ENCODE results near the gene NTN1.

The NTN1 gene

GRCh38 chr17:9221147-9221921 is 200.0 kb downstream of the NTN1 start:
- Histone ChIP-seq H3K4me1 (ENCODE audit: control insufficient read depth, insufficient read depth, low read length) (no peaks in the 10 kb centered on the region), H3K36me3 (ENCODE audit: control insufficient read depth in 2 of 2, insufficient read depth in 1 of 2, low read length in 2 of 2) (peaks cover 0 to 16% of the 10 kb centered on the region in 2 experiments; a peak in 1 of 3 replicates), H3K9me3 (ENCODE audit: control insufficient read depth, insufficient read depth, low read depth, low read length) (no peaks in the 10 kb centered on the region; the same call in 1 of the 2 replicates), H3K4me3 (ENCODE audit: low read depth, low read length) (no peak overlapping the region), H3K27ac (ENCODE audit: extremely low read depth, low read depth, low read length) (no peak overlapping the region)
- CTCF ChIA-PET = no interaction called here
- POLR2A ChIA-PET = no interaction called here
- TF ChIP-seq ZNF670 (tag by site-specific recombination; IDR thresholded peaks at IDR 0.05; ENCODE audit: low read depth) (no peak), ZNF433 (tag by site-specific recombination; IDR thresholded peaks at IDR 0.05; ENCODE audit: low read depth) (no peak), SP3 (tag by site-specific recombination; IDR thresholded peaks at IDR 0.05) (no peak), AEBP2 (tag by site-specific recombination; IDR thresholded peaks at IDR 0.05; ENCODE audit: borderline replicate concordance) (no peak), ZNF621 (tag by site-specific recombination; IDR thresholded peaks at IDR 0.05) (no peak), ZNF645 (tag by site-specific recombination; IDR thresholded peaks at IDR 0.05) (no peak), ZNF292 (tag by site-specific recombination; IDR thresholded peaks at IDR 0.05; ENCODE audit: borderline replicate concordance, low read depth) (no peak)

- ChIA-PET POLR2A (no interaction called here), CTCF (no interaction called here)
- Histone ChIP-seq H3K4me1 (ENCODE audit: control insufficient read depth, insufficient read depth, low read length) (no peaks in the 10 kb centered on the region), H3K4me3 (ENCODE audit: low read depth, low read length) (no peak overlapping the region), H3K9me3 (ENCODE audit: control insufficient read depth, insufficient read depth, low read depth, low read length) (no peaks in the 10 kb centered on the region), H3K36me3 (ENCODE audit: control insufficient read depth in 2 of 2, insufficient read depth in 1 of 2, low read length in 2 of 2) (peaks cover 0 to 17% of the 10 kb centered on the region in 2 experiments; a peak in 2 of 3 replicates), H3K27ac (ENCODE audit: extremely low read depth, low read depth, low read length) (no peak overlapping the region)
- TF ChIP-seq ZNF791 (tag by site-specific recombination; IDR thresholded peaks at IDR 0.05) (no peak), ZBTB1 (tag by site-specific recombination; IDR thresholded peaks at IDR 0.05) (no peak), ZNF76 (tag by site-specific recombination; IDR thresholded peaks at IDR 0.05; ENCODE audit: borderline replicate concordance, low read depth) (no peak), ZNF747 (tag by site-specific recombination; IDR thresholded peaks at IDR 0.05) (no peak), TSHZ1 (tag by site-specific recombination; IDR thresholded peaks at IDR 0.05; ENCODE audit: borderline replicate concordance) (no peak), ZNF639 (tag by site-specific recombination; IDR thresholded peaks at IDR 0.05) (no peak), ZNF211 (tag by site-specific recombination; IDR thresholded peaks at IDR 0.05; ENCODE audit: low read depth) (no peak), GLI4 (tag by site-specific recombination; IDR thresholded peaks at IDR 0.05) (no peak), ZNF48 (tag by site-specific recombination; IDR thresholded peaks at IDR 0.05) (no peak), ZNF416 (tag by site-specific recombination; IDR thresholded peaks at IDR 0.05) (no peak), ZFP69B (tag by site-specific recombination; IDR thresholded peaks at IDR 0.05) (no peak), YY2 (tag by site-specific recombination; IDR thresholded peaks at IDR 0.05) (no peak), ZNF202 (tag by site-specific recombination; IDR thresholded peaks at IDR 0.05; ENCODE audit: borderline replicate concordance) (no peak), ZNF335 (tag by site-specific recombination; conservative IDR thresholded peaks at IDR 0.05) (no peak), PRDM2 (tag by site-specific recombination; IDR thresholded peaks at IDR 0.05; ENCODE audit: borderline replicate concordance) (no peak)
Observed at GRCh38 chr17:9221922-9222180, 200.5 kb downstream of the NTN1 start.

Measured in HEK293 (cell line).